A549 (cell line): ENCODE measurements around the gene FAXC. TPM values are rescaled to one million over a fixed set of nuclear protein-coding genes. Genes with fewer than 3 reads are reported as not detected.

Experiments
- ATAC-seq, 2 experiments: fragments of 200-7000 bp in 1 of 2; fragments of >200 bp in 1 of 2; cut with Nextera tagmentation in 1 of 2; cut with Tn5 transposase in 1 of 2; 3 replicates each; pipeline versions ENCODE4 v1.8.0 to v1.9.1; 2018 to 2020; ENCODE audit warnings: mild to moderate bottlenecking in 1 of 2, moderate library complexity in 1 of 2
- CTCF ChIA-PET: fragments of 300-600 bp; sonication (Branson Sonifier 250); formaldehyde crosslinking; extraction: SDS; loops from one replicate; lab custom pipeline; 2021; ENCODE audit warnings: antibody characterized with exemption, inconsistent platforms; lab: Yijun Ruan, JAX
- POLR2A ChIA-PET: fragments of 350-600 bp; formaldehyde crosslinking; extraction: SDS; loops from one replicate; lab custom pipeline; 2021; ENCODE audit warnings: antibody characterized with exemption, inconsistent platforms; lab: Yijun Ruan, JAX
- DNase-seq, 2 experiments: peaks; one replicate each; pipeline versions ENCODE4 v3.0.0 to v3.0.0-alpha.2; 2011 to 2016; ENCODE audit warnings: low read depth in 1 of 2, low spot score in 1 of 2
- FAIRE-seq: peaks from 2 replicates; lab custom pipeline; 2011; peaks lifted over from hg19 to GRCh38; lab: Jason Lieb, UNC
- H3K27ac ChIP-seq, 2 experiments: fragments of >200 bp; sonication (Bioruptor Twin); formaldehyde crosslinking; 3 replicates each; pipeline ENCODE4 v1.5.1; 2016 to 2017
- H3K4me1 ChIP-seq: fragments of >200 bp; sonication (Bioruptor Twin); formaldehyde crosslinking; 3 replicates; pipeline ENCODE4 v1.6.1; 2016
- H3K4me2 ChIP-seq: fragments of >200 bp; sonication (Bioruptor Twin); formaldehyde crosslinking; 3 replicates; pipeline ENCODE4 v1.6.1; 2016
- H3K4me3 ChIP-seq: fragments of >200 bp; sonication (Bioruptor Twin); formaldehyde crosslinking; 3 replicates; pipeline ENCODE4 v1.5.1; 2016
- H3K9me3 ChIP-seq: fragments of >200 bp; sonication (Bioruptor Twin); formaldehyde crosslinking; 3 replicates; pipeline ENCODE4 v1.6.1; 2016
- CEBPB ChIP-seq, 2 experiments: fragments of >200 bp in 1 of 2; sonication (Bioruptor Twin) in 1 of 2; formaldehyde crosslinking in 1 of 2; IDR thresholded peaks; 2 replicates each; pipeline ENCODE4 v1.6.1; 2012 to 2016
- EHMT2 ChIP-seq: fragments of 200-600 bp; sonication (generic); IDR thresholded peaks from 2 replicates; pipeline ENCODE4 v1.6.1; 2016; ENCODE audit warnings: antibody characterized with exemption, low read depth, mild to moderate bottlenecking, moderate library complexity
- EP300 ChIP-seq, 2 experiments: fragments of >200 bp; sonication (Bioruptor Twin); formaldehyde crosslinking; IDR thresholded peaks; 2 replicates in 1 of 2; 3 replicates in 1 of 2; pipeline ENCODE4 v1.6.1; 2016 to 2017
- FOSL2 ChIP-seq, 2 experiments: fragments of 450-650 bp in 1 of 2; fragments of >200 bp in 1 of 2; sonication (Bioruptor Twin) in 1 of 2; formaldehyde crosslinking; IDR thresholded peaks; 2 replicates each; pipeline versions ENCODE4 v1.5.0 to v1.6.1; 2016 to 2020; ENCODE audit warnings: mild to moderate bottlenecking in 1 of 2, moderate library complexity in 1 of 2
- HDAC2 ChIP-seq: fragments of 200-600 bp; sonication (generic); IDR thresholded peaks from 2 replicates; pipeline ENCODE4 v1.6.1; 2016
- HEYL ChIP-seq: fragments of 250-450 bp; sonication (Bioruptor Pico); IDR thresholded peaks from 2 replicates; pipeline ENCODE4 v1.8.0; 2021; ENCODE audit warnings: mild to moderate bottlenecking, moderate library complexity
- HOXB13 ChIP-seq: fragments of 250-450 bp; sonication (Bioruptor Pico); IDR thresholded peaks from 2 replicates; pipeline ENCODE4 v1.5.0; 2020; ENCODE audit warnings: low read depth, mild to moderate bottlenecking, moderate library complexity
- HOXB5 ChIP-seq: fragments of 250-450 bp; sonication (Bioruptor Pico); IDR thresholded peaks from 2 replicates; pipeline ENCODE4 v1.5.0; 2020; ENCODE audit warnings: mild to moderate bottlenecking, moderate library complexity
- JUN ChIP-seq, 2 experiments: fragments of >200 bp; sonication (Bioruptor Twin); formaldehyde crosslinking; IDR thresholded peaks; 2 replicates in 1 of 2; 3 replicates in 1 of 2; pipeline ENCODE4 v1.6.1; 2016 to 2017
- JUNB ChIP-seq: fragments of >200 bp; sonication (Bioruptor Twin); formaldehyde crosslinking; IDR thresholded peaks from 2 replicates; pipeline ENCODE4 v1.6.1; 2016
- KDM1A ChIP-seq: fragments of 200-600 bp; sonication (generic); IDR thresholded peaks from 2 replicates; pipeline ENCODE4 v1.6.1; 2016; ENCODE audit warnings: low read depth, mild to moderate bottlenecking
- MYC ChIP-seq: IDR thresholded peaks from 2 replicates; pipeline ENCODE4 v1.6.1; 2012; ENCODE audit warnings: mild to moderate bottlenecking, inconsistent platforms, low read length, improper control_type of control experiment, borderline replicate concordance
- NPAS2 ChIP-seq: fragments of 250-450 bp; sonication (Bioruptor Pico); IDR thresholded peaks from 2 replicates; pipeline ENCODE4 v1.8.0; 2022; ENCODE audit warnings: mild to moderate bottlenecking, moderate library complexity, borderline replicate concordance
- POLR2AphosphoS2 ChIP-seq: conservative IDR thresholded peaks from 2 replicates; pipeline ENCODE4 v1.6.1; 2012; ENCODE audit warnings: low read length, improper control_type of control experiment, inconsistent platforms
- RFX5 ChIP-seq: fragments of 450-650 bp; IDR thresholded peaks from 2 replicates; pipeline ENCODE4 v1.7.1; 2014; ENCODE audit warnings: antibody characterized with exemption, mild to moderate bottlenecking, moderate library complexity
- RNF2 ChIP-seq: fragments of 200-600 bp; sonication (generic); IDR thresholded peaks from 2 replicates; pipeline ENCODE4 v1.6.1; 2016; ENCODE audit warnings: low read depth, mild to moderate bottlenecking, antibody characterized with exemption, moderate library complexity, borderline replicate concordance
- ZFP36 ChIP-seq: fragments of 450-650 bp; IDR thresholded peaks from 2 replicates; pipeline ENCODE4 v1.6.1; 2014; ENCODE audit warnings: borderline replicate concordance; ENCODE audit not compliant: partially characterized antibody
- ZNF302 ChIP-seq: fragments of 250-450 bp; sonication (Bioruptor Pico); IDR thresholded peaks from 2 replicates; pipeline ENCODE4 v1.9.0; 2021; ENCODE audit warnings: inconsistent platforms, mild to moderate bottlenecking, moderate library complexity
- WGBS: methylation state at CpG from one replicate; pipeline ENCODE4 v1.1.6; 2017; ENCODE audit errors: missing lambda C conversion rate; 5-methylcytosine and 5-hydroxymethylcytosine counted together
- polyA plus RNA-seq, 4 experiments: library from polyadenylated mRNA; depleted of rRNA in 3 of 4; stranded (reverse); fragments of >200 nt; fragmentation: RNase III in 1 of 4; extraction: RNeasy Plus Mini Kit Qiagen cat#74134 plus additional on column Dnase treatment in 1 of 4; gene quantifications; 2 replicates in 3 of 4; 3 replicates in 1 of 4; pipeline ENCODE4 v1.2.3, GENCODE V29; 2011 to 2017
- TF ChIP-seq, protein P1 (sequence below): fragments of >200 bp; sonication (Bioruptor Twin); formaldehyde crosslinking; IDR thresholded peaks from 3 replicates; pipeline ENCODE4 v1.5.1; 2016
- TF ChIP-seq, protein P2 (sequence below): fragments of >200 bp; sonication (Bioruptor Twin); formaldehyde crosslinking; IDR thresholded peaks from 3 replicates; pipeline ENCODE4 v1.6.1; 2016
- TF ChIP-seq, protein P3 (sequence below): fragments of 150-350 bp; IDR thresholded peaks from 2 replicates; pipeline ENCODE4 v1.6.1; 2014; ENCODE audit warnings: low read depth, mild to moderate bottlenecking, low read length
- TF ChIP-seq, protein P4 (sequence below): IDR thresholded peaks from 2 replicates; pipeline ENCODE4 v1.6.1; 2012
- TF ChIP-seq, protein P5 (sequence below): fragments of 250-450 bp; sonication (Bioruptor Pico); IDR thresholded peaks from 2 replicates; pipeline ENCODE4 v1.5.0; 2021; ENCODE audit warnings: mild to moderate bottlenecking, moderate library complexity, borderline replicate concordance

The FAXC gene
- polyA plus RNA-seq, 2 of the 4 experiments (the other 2 are of a cell fraction): 5.8 to 9.8 TPM

DNA sequence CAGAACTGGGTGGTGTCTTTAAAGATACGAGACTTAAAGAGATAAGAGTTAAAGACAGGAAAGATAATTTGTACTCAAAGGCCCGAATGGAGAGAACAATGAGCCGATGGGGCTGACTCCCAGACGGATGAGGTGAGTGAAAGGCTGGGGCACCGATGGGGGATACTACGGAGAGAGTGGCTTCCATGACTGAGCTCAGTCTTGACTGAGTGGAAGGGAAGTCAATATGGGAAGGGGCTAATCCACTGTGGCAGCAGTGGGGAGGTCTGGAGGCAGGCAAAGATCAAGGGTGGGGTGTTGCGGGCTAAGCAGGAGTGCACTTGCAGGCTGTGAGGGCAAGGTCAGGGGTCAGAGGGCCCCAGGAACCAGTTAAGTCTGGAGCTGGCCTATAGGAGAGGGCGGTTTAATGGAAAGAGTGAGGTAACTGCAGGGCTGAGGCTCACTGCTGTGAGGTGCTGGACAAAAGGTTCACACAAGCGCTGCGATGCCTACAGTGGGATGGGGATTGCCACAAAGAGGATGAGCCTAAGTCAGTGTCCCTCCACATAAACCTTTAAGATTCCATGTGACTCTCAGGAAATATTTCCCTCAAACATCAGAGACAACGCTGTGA lies 42.1 kb downstream of the FAXC start (continued):
- TF ChIP-seq HOXB13 (CRISPR knock-in tag) (no peak), RNF2 (no peak)

DNA sequence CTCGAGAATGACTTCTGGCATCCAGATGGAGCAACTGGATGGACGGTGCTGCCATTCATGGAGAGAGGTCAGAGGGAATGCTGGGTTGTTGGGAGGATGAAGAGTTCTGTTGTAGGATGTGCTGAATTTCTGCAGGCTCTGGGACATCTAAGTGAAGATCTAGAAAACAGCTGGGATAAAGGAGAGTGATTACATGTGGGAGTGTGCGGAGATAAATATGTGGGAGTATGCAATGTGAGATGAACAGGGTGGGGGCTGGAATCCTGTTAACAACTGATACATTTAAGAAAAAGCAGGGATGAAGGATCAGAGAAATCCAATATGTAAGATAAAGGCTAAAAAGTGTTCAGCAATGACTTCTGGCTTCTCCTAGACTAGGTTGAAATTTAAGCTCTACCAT lies 43.1 kb downstream of the FAXC start:
- WGBS: 92% methylated on average over 3 of the region's 3 CpGs
- Histone ChIP-seq H3K4me3 (no peak overlapping the region), H3K4me1 (no peaks in the 10 kb centered on the region), H3K4me2 (no peak overlapping the region), H3K9me3 (no peaks in the 10 kb centered on the region), H3K27ac (no peak overlapping the region)
- no peak for TF ChIP-seq RFX5
- TF ChIP-seq HOXB5 (CRISPR knock-in tag): no peak
- no peak for TF ChIP-seq FOSL2 (IDR thresholded peaks at IDR 0.05)
- no peak for TF ChIP-seq FOSL2 (CRISPR knock-in tag; IDR thresholded peaks at IDR 0.05)
- TF ChIP-seq, protein P1, sequence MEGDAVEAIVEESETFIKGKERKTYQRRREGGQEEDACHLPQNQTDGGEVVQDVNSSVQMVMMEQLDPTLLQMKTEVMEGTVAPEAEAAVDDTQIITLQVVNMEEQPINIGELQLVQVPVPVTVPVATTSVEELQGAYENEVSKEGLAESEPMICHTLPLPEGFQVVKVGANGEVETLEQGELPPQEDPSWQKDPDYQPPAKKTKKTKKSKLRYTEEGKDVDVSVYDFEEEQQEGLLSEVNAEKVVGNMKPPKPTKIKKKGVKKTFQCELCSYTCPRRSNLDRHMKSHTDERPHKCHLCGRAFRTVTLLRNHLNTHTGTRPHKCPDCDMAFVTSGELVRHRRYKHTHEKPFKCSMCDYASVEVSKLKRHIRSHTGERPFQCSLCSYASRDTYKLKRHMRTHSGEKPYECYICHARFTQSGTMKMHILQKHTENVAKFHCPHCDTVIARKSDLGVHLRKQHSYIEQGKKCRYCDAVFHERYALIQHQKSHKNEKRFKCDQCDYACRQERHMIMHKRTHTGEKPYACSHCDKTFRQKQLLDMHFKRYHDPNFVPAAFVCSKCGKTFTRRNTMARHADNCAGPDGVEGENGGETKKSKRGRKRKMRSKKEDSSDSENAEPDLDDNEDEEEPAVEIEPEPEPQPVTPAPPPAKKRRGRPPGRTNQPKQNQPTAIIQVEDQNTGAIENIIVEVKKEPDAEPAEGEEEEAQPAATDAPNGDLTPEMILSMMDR: no peak
- TF ChIP-seq, protein P2, sequence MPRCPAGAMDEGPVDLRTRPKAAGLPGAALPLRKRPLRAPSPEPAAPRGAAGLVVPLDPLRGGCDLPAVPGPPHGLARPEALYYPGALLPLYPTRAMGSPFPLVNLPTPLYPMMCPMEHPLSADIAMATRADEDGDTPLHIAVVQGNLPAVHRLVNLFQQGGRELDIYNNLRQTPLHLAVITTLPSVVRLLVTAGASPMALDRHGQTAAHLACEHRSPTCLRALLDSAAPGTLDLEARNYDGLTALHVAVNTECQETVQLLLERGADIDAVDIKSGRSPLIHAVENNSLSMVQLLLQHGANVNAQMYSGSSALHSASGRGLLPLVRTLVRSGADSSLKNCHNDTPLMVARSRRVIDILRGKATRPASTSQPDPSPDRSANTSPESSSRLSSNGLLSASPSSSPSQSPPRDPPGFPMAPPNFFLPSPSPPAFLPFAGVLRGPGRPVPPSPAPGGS: no peak
- no peak for TF ChIP-seq ZNF302 (CRISPR knock-in tag)
- no peak for TF ChIP-seq POLR2AphosphoS2
- no peak for TF ChIP-seq CEBPB (IDR thresholded peaks at IDR 0.05)
- no peak for TF ChIP-seq ZFP36
- TF ChIP-seq, protein P3, sequence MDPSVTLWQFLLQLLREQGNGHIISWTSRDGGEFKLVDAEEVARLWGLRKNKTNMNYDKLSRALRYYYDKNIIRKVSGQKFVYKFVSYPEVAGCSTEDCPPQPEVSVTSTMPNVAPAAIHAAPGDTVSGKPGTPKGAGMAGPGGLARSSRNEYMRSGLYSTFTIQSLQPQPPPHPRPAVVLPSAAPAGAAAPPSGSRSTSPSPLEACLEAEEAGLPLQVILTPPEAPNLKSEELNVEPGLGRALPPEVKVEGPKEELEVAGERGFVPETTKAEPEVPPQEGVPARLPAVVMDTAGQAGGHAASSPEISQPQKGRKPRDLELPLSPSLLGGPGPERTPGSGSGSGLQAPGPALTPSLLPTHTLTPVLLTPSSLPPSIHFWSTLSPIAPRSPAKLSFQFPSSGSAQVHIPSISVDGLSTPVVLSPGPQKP: no peak
- no peak for TF ChIP-seq EP300 (IDR thresholded peaks at IDR 0.05)
- TF ChIP-seq JUN (IDR thresholded peaks at IDR 0.05): no peak
- no peak for TF ChIP-seq EHMT2
- TF ChIP-seq JUNB: no peak
- no peak for TF ChIP-seq HDAC2
- TF ChIP-seq, protein P4, sequence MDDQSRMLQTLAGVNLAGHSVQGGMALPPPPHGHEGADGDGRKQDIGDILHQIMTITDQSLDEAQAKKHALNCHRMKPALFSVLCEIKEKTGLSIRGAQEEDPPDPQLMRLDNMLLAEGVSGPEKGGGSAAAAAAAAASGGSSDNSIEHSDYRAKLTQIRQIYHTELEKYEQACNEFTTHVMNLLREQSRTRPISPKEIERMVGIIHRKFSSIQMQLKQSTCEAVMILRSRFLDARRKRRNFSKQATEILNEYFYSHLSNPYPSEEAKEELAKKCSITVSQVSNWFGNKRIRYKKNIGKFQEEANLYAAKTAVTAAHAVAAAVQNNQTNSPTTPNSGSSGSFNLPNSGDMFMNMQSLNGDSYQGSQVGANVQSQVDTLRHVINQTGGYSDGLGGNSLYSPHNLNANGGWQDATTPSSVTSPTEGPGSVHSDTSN: no peak
- no peak for TF ChIP-seq NPAS2
- ATAC-seq (no peak), FAIRE-seq (no peak), DNase-seq (no peak)
- ChIA-PET POLR2A (no interaction called here), CTCF (interaction anchor here (0.9 to 1.2 kb wide), 3 partner anchors 26 to 42 kb away, joined by 3 read pairs; no protein-coding TSS in a partner anchor)

DNA sequence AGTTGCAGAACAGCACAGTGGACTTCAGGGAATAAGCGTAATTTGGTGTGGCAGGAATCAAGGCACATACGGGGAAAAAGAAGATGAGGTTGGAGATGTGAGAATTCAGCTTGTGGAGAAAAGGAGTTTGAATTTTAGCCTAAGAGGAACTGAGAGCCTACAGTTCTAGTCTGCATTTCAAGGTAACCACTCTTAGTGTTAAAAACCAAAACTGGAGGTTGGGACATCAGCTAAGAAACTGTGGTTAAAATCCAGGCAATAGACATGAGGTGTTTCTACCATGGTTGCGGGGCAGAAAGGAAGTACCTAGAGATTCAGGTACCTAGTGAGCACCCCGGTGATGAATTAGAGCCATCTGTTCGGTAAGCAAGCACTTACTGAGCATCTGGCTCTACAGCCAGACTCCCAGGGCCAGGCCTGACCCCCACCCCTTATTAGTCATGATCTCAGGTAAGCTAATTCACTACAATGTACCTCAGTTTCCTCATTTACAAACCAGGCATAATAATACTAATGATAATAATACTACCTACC lies 44.4 kb downstream of the FAXC start:
- no peaks in the 10 kb centered on the region for H3K4me1 ChIP-seq
- ATAC-seq (no peak), FAIRE-seq (no peak), DNase-seq (no peak)
- TF ChIP-seq RNF2: no peak
- TF ChIP-seq HEYL: no peak
- TF ChIP-seq KDM1A: no peak
- TF ChIP-seq MYC: no peak
- TF ChIP-seq, protein P5, sequence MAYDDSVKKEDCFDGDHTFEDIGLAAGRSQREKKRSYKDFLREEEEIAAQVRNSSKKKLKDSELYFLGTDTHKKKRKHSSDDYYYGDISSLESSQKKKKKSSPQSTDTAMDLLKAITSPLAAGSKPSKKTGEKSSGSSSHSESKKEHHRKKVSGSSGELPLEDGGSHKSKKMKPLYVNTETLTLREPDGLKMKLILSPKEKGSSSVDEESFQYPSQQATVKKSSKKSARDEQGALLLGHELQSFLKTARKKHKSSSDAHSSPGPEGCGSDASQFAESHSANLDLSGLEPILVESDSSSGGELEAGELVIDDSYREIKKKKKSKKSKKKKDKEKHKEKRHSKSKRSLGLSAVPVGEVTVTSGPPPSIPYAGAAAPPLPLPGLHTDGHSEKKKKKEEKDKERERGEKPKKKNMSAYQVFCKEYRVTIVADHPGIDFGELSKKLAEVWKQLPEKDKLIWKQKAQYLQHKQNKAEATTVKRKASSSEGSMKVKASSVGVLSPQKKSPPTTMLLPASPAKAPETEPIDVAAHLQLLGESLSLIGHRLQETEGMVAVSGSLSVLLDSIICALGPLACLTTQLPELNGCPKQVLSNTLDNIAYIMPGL (CRISPR knock-in tag): no peak
- TF ChIP-seq EP300 (IDR thresholded peaks at IDR 0.05): no peak
- no peak for TF ChIP-seq JUNB
- H3K9me3 ChIP-seq: no peaks in the 10 kb centered on the region
- WGBS: 89% methylated on average over 5 of the region's 5 CpGs
- H3K27ac ChIP-seq: no peak overlapping the region
- CTCF ChIA-PET: no interaction called here
- H3K4me2 ChIP-seq: no peak overlapping the region
- no peak overlapping the region for H3K4me3 ChIP-seq
- POLR2A ChIA-PET: no interaction called here
